CD4-positive, alpha-beta T cell treated with Interleukin-6 at 100 ng/mL for 8 hours (primary cell): Measurements from ENCODE around the gene HYDIN.

ENCODE experiments used
- DNase-seq: peaks from one replicate; pipeline ENCODE4 v3.0.0-alpha.2; 2020; ENCODE audit warnings: mixed read lengths, low spot score

Gene HYDIN

DNA sequence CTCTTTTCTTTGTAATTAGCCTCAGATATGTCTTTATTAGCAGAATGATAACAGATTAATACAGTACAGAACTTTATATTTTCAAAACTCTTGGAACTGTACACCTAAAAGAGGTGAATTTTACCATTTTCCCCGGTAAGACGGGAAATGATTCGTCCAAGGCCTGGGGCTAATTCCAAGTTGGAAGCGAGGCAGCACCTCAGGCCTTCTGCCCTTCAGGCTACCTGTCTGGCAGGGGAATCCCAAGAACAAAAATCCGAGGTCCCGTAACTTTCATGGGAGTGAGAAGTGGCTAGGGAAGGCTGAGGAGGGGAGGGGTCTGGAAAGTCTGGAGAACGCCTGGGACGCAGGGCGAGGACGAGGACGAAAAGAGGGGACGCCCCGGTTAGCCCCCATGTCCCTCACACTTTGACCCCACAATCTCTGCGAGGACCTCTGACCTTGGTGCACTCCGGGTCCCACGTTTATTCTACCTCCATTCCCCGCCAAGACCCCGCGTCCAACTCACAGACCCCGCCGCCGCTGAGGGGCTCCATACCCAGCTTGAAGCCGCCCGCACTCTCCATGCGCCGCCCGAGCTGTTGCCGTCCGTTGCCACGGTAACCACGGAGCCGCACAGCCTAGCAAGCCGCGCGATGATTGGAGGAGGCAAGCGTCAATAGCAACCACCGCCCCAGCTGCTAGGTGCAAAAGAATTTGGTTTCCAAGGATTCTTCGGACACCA is at the start of gene HYDIN:
TSS of gene HYDIN (minus strand) at position 601 of the 724 bp plus-strand sequence. CDS start 43,827 bp downstream, outside the sequence.
- no peak for DNase-seq

DNA sequence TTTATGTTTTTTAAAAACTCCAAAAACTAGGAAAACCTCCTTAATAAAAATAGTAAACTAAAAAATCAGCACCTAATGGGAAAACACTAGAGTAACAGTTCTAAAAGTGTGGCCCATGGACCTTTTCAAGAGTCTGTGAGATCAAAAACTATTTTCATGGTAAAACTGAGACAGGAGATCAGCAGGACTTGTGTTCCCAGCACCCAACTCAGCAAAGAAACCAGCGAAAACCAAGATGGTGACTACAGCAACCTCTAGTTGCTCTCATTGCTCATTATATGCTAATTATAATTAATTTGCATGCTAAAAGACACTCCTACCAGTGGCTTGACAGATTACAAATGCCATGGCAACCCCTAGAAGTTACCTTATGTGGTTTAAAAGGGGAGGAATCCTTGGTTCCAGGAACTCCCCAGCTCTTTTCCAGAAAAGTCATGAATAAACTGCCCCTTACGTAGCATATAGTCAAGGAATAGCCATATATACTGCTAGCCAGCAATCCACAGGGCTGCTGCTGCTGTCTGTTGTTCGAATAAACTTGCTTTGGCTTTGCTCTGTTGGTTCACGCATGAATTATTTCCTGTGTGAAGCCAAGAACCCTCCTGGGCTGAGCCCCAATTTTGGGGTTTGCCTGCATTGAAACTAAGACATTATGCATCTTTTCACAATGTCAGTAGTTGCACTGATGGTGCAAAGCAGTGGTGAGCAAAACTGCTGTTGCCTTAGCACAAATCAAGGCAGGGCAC is 46.2 kb upstream of the HYDIN start:
- no peak for DNase-seq

DNA sequence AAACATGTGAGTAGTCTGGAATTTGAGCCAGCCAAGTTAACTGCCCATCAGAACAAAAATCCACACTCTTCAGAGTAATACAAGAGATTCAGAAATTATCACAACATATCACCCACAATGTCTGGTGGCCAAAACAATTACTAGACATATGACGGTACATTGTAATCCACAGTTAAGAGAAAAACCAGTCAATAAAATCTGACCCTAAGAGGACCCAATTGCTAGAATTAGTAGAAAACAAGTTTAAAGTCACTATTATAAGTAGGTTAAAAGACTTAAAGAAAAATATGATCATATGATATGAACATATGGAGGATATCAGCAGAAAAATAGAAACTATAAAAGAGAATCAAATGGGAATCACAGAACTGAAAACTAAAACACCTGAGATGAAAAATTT is 42.9 kb upstream of the HYDIN start:
- no peak for DNase-seq

GRCh38 chr16:71264299-71264698 is 33.8 kb upstream of the HYDIN start:
- no peak for DNase-seq

DNA sequence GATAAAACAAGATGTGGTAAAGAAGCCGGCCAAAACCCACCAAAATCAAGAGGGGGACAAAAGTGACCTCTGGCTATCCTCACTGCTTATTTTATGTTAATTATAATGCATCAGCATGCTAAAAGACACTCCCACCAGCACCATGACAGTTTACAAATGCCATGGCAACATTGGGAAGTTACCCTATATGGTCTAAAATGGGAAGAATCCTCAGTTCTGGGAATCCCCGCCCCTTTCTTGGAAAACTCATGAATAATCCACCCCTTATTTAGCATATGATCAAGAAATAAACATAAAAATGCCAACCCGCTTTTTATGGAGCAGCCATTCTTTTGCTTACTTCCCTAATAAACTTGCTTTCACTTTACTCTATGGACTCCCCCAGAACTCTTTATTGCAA is 33.1 kb upstream of the HYDIN start:
- no peak for DNase-seq

DNA sequence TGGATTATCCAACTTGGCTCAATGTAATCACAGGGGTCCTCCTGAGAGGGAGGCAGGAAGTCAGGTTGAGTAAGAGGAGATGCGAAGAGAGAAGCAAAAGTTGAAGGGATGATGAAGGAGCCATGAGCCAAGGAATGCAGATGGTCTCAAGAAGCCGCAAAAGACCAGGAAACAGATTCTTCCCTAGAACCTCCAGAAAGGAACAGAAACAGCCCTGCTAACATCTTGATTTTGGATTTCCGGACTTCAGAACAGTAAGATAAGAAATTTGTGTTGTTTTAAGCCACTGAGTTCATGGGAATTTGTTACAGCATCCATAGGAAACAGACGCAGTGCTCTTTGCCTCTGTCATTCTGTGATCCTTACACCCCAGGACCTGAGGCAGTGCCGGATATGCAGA is 31.9 kb upstream of the HYDIN start:
- no peak for DNase-seq

GRCh38 chr16:71260995-71261394 is 30.5 kb upstream of the HYDIN start:
- DNase-seq, result no peak

DNA sequence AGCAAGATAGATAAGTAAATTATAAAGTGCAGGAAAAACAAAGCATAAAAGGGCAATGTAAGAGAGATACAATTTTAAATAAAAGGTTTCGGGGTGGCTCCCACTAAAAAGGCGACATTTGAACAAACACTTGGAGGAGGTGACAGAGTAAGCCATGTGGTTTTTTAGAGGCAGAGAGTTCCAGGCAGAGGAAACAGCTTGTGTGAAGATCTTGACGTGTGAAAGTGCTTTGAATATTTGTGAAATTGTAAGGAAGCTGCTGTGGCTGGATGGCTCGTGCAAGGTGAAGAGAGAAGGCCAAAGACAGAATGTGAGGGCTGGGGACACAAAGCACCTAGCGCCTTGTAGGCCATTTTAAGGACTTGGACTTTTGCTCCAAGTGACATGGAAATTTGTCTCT is 28.6 kb upstream of the HYDIN start:
- DNase-seq, result no peak

GRCh38 chr16:71258372-71258771 is 27.9 kb upstream of the HYDIN start:
- DNase-seq, result no peak

- DNase-seq, result no peak
These were observed 27.2 kb upstream of the HYDIN start for GRCh38 chr16:71257768-71258167.

DNA sequence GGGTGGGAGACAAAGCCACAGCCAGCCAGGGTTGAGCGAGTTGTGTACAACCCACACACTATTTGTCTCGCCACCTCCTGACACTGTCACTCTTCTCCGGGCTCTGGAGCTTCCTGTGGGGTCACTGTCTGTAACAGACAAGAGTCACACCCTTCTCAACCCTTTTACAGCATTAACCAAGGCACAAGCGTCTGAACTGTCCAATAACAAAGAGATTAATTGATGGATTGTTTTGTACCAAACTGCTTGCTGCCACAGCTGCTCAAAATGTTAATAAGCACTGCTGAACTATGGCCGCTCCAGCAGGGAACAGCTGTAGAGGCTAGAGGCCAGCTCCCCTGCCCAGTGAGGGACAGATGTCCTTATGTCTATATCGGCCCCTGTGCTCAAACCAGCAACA is 25.2 kb upstream of the HYDIN start:
- DNase-seq, result no peak

- DNase-seq, result no peak
These were observed 24.5 kb upstream of the HYDIN start for GRCh38 chr16:71254832-71255525.

DNA sequence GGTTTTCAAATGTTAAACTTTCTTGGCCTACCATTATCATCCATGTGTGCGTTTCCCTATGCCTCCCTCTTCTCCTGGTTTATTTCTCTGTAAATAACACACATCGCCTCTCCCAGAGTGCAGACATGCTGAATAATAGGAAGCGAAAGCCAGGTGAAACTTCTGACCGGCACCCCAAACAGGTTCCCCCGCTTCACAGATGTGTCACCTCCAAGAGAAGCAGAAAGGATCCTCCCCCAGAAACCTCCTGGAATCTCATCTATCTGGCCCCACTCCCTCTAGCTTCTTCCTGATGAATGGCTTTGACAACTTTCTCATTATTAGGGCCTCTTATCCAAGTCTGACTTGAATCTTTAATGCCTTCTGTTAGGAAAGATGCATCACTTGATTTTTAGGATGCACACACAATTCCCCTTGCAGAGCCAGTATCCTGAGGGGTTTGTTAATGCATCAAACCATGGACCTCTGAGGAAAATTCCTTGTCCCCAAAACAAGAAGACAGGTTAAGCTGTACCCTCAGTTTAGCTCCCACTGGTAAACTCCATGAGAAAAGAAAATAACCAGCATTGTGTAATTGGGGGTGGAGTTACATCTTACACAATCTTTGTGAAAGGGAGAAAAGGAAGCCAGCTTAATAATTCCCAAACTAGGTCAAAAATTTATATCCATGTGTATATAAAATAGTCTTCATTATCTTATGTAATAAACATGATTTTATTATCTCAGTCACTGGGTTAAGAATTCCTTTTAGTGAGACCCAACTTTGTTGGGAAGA is 20.1 kb upstream of the HYDIN start:
- no peak for DNase-seq

- DNase-seq, result no peak
These were observed 18.9 kb upstream of the HYDIN start for GRCh38 chr16:71249399-71249798.

- DNase-seq, result no peak
These were observed 17.0 kb upstream of the HYDIN start for GRCh38 chr16:71247478-71247877.

DNA sequence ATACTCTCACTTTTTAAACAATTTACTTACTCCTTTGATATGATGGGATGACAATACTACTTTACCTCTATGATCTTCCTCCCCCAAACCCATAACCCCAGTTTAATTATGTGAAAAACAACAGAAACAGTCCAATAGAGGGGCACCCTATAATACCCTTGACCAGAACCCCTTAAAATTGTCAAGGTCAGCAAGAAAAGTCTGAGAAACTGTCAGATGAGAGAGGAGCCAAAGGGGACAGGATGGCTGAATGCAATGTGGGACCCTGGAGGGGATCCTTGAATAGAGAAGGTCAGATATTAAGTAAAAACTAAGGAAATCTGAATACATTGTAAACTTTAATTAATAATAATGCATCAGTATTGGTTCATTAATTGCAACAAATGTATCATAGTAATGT is 15.8 kb upstream of the HYDIN start:
- DNase-seq, result no peak

DNA sequence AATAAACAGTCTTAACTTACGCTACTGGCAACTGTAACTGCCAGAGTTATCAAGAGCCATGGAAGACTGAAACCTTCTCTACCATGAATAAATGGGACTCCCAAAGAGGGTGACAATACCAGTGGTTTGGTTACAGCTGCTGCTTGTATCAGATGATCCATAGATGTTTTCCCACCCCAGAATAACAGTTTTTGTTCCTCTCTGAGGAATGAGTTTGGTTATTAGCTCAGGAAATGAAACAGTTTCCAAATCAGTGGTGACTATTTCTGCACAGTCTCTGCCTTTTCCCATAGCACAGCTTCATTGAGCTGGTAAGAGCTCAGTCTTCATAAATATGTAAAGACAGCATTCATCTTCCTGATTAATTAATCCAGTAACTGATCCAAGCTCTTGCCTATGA is 14.0 kb upstream of the HYDIN start:
- no peak for DNase-seq

GRCh38 chr16:71242601-71243000 is 12.1 kb upstream of the HYDIN start:
- DNase-seq, result no peak

DNA sequence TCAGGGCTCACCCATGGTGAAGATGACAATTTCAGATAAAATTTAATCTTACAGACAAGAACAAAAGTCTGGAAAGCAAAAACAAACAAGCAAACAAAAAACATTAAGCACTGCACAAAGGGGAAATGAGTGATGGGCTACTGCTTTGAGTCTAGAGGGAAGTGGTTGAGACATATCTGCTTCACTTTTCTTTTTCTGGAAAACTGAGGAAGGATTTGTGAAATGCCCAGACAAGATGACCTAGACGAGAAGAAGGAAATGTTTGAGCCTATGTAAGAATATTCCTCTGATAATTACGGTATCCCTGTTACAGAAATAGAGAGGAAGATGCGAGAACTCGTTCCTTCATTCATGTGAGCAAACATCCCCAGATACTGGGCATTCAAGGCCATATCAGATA is 11.5 kb upstream of the HYDIN start:
- no peak for DNase-seq

DNA sequence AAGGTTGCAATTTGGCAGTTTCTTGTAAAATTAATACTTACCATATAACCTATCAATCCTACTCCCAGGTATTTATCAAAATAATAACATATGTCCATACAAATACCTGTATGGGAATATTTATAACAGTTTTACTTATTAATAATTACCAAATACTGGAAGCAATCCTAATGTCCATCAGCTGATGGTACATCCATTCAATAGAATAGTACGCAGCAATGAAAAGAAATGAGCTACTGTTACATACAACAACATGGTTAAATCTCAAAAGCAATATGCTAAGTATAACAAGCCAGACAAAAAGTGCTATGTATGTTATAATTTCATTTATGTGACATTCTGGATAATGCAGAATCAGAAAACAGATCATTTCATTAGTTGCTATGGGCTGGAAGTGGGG is 1.2 kb downstream of the HYDIN start:
- DNase-seq, result no peak

GRCh38 chr16:71226229-71227141 is 4.0 kb downstream of the HYDIN start:
- no peak for DNase-seq
